OCI-LY7 (cell line): ENCODE data around the gene ELP4. TPM values are rescaled to one million over a fixed set of nuclear protein-coding genes. Genes with fewer than 3 reads are reported as not detected.

Source experiments
- BruUV-seq: library from RNA; stranded (reverse); fragments of 400-500 nt; replicated peaks from 2 replicates; lab custom pipeline; 2021; lab: Mats Ljungman, UMichigan
- CTCF ChIA-PET: fragments of 300-600 bp; sonication (Branson Sonifier 250); formaldehyde crosslinking; loops from one replicate; lab custom pipeline; 2022; ENCODE audit warnings: antibody characterized with exemption; ENCODE audit not compliant: unreplicated experiment; lab: Charles Lee
- POLR2A ChIA-PET: fragments of 300-600 bp; sonication (Branson Sonifier 250); formaldehyde crosslinking; loops from one replicate; lab custom pipeline; 2022; ENCODE audit warnings: antibody characterized with exemption; lab: Charles Lee
- DNase-seq: peaks from one replicate; pipeline ENCODE4 v3.0.0-alpha.2; 2015; ENCODE audit warnings: low spot score
- H2AFZ ChIP-seq: fragments of 200-600 bp; sonication (generic), shearing (Covaris generic); 2 replicates; pipeline ENCODE4 v1.6.1; 2014; ENCODE audit warnings: mild to moderate bottlenecking, antibody characterized with exemption, low read length, moderate library complexity
- H3K27ac ChIP-seq: fragments of 200-600 bp; sonication (generic); 2 replicates; pipeline ENCODE4 v1.5.1; 2014; ENCODE audit warnings: mixed run types, low read depth, mild to moderate bottlenecking, moderate library complexity, low read length, inconsistent platforms; ENCODE audit not compliant: poor library complexity, severe bottlenecking
- H3K36me3 ChIP-seq: fragments of 200-600 bp; sonication (generic); 2 replicates; pipeline ENCODE4 v1.6.1; 2014; ENCODE audit warnings: mild to moderate bottlenecking, antibody characterized with exemption, low read length, moderate library complexity, mixed read lengths; ENCODE audit not compliant: insufficient read depth
- H3K4me1 ChIP-seq: fragments of 200-600 bp; sonication (generic); 2 replicates; pipeline ENCODE4 v1.5.1; 2014; ENCODE audit warnings: mild to moderate bottlenecking, low read length; ENCODE audit not compliant: insufficient read depth, poor library complexity, severe bottlenecking
- H3K4me2 ChIP-seq: fragments of 200-600 bp; sonication (generic); 2 replicates; pipeline ENCODE4 v1.6.1; 2014; ENCODE audit warnings: mild to moderate bottlenecking, low read length
- H3K4me3 ChIP-seq: fragments of 200-600 bp; sonication (generic); 2 replicates; pipeline ENCODE4 v1.5.1; 2014; ENCODE audit warnings: mild to moderate bottlenecking, low read depth, low read length; ENCODE audit not compliant: poor library complexity, severe bottlenecking
- H3K79me2 ChIP-seq: fragments of 200-600 bp; sonication (generic); 2 replicates; pipeline ENCODE4 v1.6.1; 2016; ENCODE audit warnings: low read depth, mild to moderate bottlenecking, low read length, moderate library complexity, mixed read lengths; ENCODE audit not compliant: insufficient read depth
- H3K9me2 ChIP-seq: fragments of 200-600 bp; sonication (generic); 2 replicates; pipeline ENCODE4 v1.6.1; 2016; ENCODE audit warnings: mild to moderate bottlenecking, low read length, mixed read lengths; ENCODE audit not compliant: insufficient read depth
- H3K9me3 ChIP-seq: fragments of 200-600 bp; sonication (generic); 2 replicates; pipeline ENCODE4 v1.6.1; 2014; ENCODE audit warnings: mild to moderate bottlenecking, mixed run types, low read length, mixed read lengths
- H4K20me1 ChIP-seq: fragments of 200-600 bp; sonication (generic); 2 replicates; pipeline ENCODE4 v1.6.1; 2014; ENCODE audit warnings: mild to moderate bottlenecking, antibody characterized with exemption, low read length, moderate library complexity, mixed read lengths; ENCODE audit not compliant: insufficient read depth
- CTCF ChIP-seq: fragments of 200-600 bp; sonication (generic); conservative IDR thresholded peaks from 2 replicates; pipeline ENCODE4 v1.5.1; 2014; ENCODE audit warnings: mild to moderate bottlenecking, antibody characterized with exemption, low read length, moderate library complexity, mixed read lengths
- EZH2phosphoT487 ChIP-seq: fragments of 200-600 bp; sonication (generic); IDR thresholded peaks from 2 replicates; pipeline ENCODE4 v1.6.1; 2018; ENCODE audit warnings: low read depth, borderline replicate concordance, mild to moderate bottlenecking, mixed run types, antibody characterized with exemption, low read length, moderate library complexity, mixed read lengths
- intact Hi-C: fragments of 100-400 bp; cut with micrococcal nuclease; formaldehyde crosslinking; loops from one replicate; pipeline ENCODE4 v1.10.0; 2022; ENCODE audit not compliant: unreplicated experiment
- total RNA-seq, 2 experiments: library from RNA; depleted of rRNA in 1 of 2; stranded (reverse); fragments of >200 nt in 1 of 2; shearing (Covaris generic) in 1 of 2; gene quantifications; 2 replicates each; pipeline ENCODE4 v1.2.3, GENCODE V29; 2014 to 2022

The ELP4 gene
- total RNA-seq, 2 experiments from 2014 or later, result 27.6 to 32.7 TPM

- DNase-seq, result no peak
- intact Hi-C loops, result no loop called here
Measured at GRCh38 chr11:31783252-31783651, 273.7 kb downstream of the ELP4 start.

GRCh38 chr11:31784611-31785010 lies 275.0 kb downstream of the ELP4 start:
- ChIA-PET POLR2A (no interaction called here), CTCF (no interaction called here)
- H4K20me1 ChIP-seq, result no peaks in the 10 kb centered on the region
- no peaks in the 10 kb centered on the region for H3K36me3 ChIP-seq
- H3K9me3 ChIP-seq, result no peaks in the 10 kb centered on the region
- no peak for DNase-seq
- no peaks in the 10 kb centered on the region for H3K9me2 ChIP-seq
- TF ChIP-seq EZH2phosphoT487 (no peak), CTCF (no peak)
- H2AFZ ChIP-seq, result no peak overlapping the region
- intact Hi-C loops, result no loop called here
- H3K27ac ChIP-seq, result no peak overlapping the region
- no TSS peak for BruUV-seq
- no peaks in the 10 kb centered on the region for H3K4me1 ChIP-seq
- H3K4me2 ChIP-seq, result no peak overlapping the region
- H3K79me2 ChIP-seq, result no peaks in the 10 kb centered on the region
- H3K4me3 ChIP-seq, result no peak overlapping the region

More at GRCh38 chr11:31783252-31783651, 273.7 kb downstream of the ELP4 start:
- Histone ChIP-seq H3K79me2 (no peaks in the 10 kb centered on the region), H3K4me1 (no peaks in the 10 kb centered on the region), H3K9me3 (no peaks in the 10 kb centered on the region), H3K36me3 (no peaks in the 10 kb centered on the region), H3K4me3 (no peak overlapping the region), H4K20me1 (no peaks in the 10 kb centered on the region), H2AFZ (no peak overlapping the region), H3K27ac (no peak overlapping the region), H3K4me2 (no peak overlapping the region), H3K9me2 (no peaks in the 10 kb centered on the region)
- POLR2A ChIA-PET, result interaction anchor here (0.5 kb wide), 1 partner anchor 408 kb away, joined by 3 read pairs; no protein-coding TSS in a partner anchor
- BruUV-seq, result no TSS peak
- CTCF ChIA-PET, result no interaction called here
- no peak for TF ChIP-seq CTCF
- no peak for TF ChIP-seq EZH2phosphoT487

DNA sequence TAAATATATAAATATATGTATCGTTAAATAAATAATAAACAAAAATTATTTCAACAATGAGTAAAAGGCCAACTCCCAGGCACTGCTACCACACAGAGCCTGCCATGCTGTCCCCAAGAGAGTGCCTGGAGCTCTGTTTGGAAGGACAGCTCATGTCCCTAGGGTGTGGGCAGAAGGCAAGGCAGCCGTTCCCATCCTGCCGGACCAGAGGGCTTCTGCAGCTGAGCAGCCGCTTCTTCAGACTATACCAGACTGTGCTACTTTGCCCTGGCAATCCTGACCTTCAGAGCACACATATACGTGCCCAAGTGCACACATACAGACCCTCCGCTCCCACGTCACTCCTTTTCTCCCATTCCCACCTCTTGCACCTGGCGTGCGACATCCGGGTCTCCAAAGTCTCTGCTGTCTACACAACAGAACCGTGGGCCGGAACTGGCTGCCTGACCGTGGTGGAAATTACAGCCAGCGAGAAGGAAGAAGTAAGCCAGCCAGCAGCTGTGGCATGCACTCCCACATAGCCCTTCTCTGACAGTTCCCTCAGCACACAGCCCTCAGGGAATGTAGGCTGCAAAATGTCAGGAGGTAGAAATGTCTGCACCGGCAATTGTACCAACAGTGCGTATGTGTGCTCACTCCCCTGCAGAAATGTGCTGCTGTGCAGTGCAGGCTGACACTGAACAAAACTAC lies 277.6 kb downstream of the ELP4 start:
- intact Hi-C loops, result no loop called here
- ChIA-PET CTCF (no interaction called here), POLR2A (no interaction called here)
- Histone ChIP-seq H3K79me2 (no peaks in the 10 kb centered on the region), H3K4me3 (no peak overlapping the region), H3K4me1 (no peaks in the 10 kb centered on the region), H3K4me2 (no peak overlapping the region), H3K27ac (no peak overlapping the region), H4K20me1 (no peaks in the 10 kb centered on the region), H3K36me3 (no peaks in the 10 kb centered on the region), H3K9me3 (no peaks in the 10 kb centered on the region), H2AFZ (no peak overlapping the region), H3K9me2 (no peaks in the 10 kb centered on the region)
- no peak for DNase-seq
- BruUV-seq, result no TSS peak
- no peak for TF ChIP-seq EZH2phosphoT487
- TF ChIP-seq CTCF, result no peak
